Endothelial cell of hepatic sinusoid (primary cell): Measurements from ENCODE around the gene TMEM143.
"Not testable (repeated sequence)": the region's sequence is repeated elsewhere in the genome, so short reads cannot be mapped to it uniquely, and the experiment has no call there.

Source experiments
- in situ Hi-C: cut with HindIII; loops from 2 replicates; pipeline ENCODE4 v1.10.0; 2017; ENCODE audit warnings: low sequenced_read_pairs

Gene TMEM143

DNA sequence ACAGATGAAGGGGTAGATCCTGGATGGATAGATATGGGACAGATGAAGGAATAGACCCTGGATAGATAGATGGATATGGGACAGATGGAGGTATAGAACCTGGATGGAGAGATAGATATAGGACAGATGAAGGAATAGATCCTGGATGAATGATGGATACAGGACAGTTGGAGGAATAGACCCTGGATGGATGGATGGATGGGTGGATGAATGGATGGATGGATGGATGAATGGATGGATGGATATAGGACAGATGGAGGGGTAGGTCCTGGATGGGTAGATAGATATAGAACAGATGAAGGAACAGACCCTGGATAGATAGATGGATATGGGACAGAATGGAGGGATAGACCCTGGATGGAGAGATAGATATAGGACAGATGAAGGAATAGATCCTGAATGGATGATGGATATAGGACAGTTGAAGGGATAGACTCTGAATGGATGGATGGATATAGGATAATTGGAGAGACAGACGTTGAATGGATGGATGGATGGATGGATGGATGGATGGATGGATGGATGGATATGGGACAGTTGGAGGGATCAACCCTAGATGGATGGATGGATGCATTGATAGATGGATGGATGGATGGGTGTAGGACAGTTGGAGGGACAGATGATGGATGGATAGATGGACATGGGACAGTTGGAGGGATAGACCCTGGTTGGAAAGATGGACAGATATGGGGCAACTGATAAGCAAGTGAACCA, 61.7 kb downstream of the TMEM143 start:
- in situ Hi-C loops, result no loop called here

DNA sequence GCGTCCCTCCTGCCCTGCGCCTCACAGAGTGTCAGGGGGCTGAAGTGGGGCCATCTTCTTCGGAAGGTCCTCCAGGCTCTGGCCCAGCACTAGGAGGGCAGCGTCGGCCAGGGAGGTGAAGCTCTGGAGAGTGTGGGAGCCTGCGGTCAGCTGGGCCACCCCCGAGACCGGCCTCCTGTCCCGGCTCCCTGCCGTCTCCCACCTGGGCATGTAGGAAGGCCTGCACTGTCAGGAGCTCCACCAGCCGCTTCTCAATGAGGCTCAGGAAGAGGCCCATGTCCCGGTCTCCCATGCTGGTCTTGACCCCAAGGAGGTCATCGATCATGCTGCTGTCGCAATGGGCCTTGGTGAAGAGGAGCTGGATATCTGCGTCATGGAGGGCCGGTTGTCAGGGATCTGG, 65.8 kb downstream of the TMEM143 start:
- in situ Hi-C loops, result no loop called here

DNA sequence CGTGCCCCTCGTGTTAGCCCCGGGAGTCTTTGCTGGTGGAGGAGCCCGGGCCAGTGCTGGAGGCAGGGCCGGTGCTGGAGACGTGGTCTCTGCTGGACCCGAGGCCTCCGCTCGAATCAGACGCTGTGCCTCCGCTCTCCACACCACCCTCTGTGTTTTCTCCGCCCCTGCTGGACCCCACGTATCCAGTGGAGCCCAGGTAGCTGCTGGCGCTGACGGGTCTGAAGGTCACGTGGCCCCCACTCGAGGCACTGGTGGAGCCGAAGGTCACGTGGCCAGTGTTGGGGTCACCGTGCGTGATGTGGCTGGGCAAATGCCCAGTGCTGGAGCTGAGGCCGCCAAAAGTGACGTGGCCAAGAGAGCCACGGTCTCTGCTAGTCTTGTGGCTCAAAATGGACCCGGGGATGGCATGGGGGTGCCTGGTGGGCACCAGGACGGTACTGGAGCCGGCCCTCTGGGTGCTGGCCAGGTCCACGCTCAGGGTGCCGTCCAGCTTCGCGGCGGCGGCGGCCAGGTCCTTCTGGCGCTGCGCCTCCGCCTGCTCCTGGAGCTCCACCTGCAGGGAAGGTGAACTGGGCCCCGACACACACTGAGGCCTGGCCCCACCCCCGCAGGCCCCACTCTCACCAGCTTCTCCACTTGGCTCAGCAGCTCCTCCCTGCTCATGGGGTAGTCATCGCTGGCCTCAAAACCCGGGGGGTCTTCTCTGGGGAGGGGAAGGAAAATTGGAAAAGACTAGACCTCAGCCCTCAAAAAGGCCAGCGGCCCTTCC, 66.6 kb downstream of the TMEM143 start:
- in situ Hi-C loops, result no loop called here

- in situ Hi-C loops, result no loop called here
These were observed 68.3 kb downstream of the TMEM143 start for GRCh38 chr19:48295458-48295857.

- in situ Hi-C loops, result no loop called here
These were observed 70.9 kb downstream of the TMEM143 start for GRCh38 chr19:48292798-48293197.

GRCh38 chr19:48291489-48291815, 72.3 kb downstream of the TMEM143 start:
- in situ Hi-C loops, result not testable (repeated sequence)

DNA sequence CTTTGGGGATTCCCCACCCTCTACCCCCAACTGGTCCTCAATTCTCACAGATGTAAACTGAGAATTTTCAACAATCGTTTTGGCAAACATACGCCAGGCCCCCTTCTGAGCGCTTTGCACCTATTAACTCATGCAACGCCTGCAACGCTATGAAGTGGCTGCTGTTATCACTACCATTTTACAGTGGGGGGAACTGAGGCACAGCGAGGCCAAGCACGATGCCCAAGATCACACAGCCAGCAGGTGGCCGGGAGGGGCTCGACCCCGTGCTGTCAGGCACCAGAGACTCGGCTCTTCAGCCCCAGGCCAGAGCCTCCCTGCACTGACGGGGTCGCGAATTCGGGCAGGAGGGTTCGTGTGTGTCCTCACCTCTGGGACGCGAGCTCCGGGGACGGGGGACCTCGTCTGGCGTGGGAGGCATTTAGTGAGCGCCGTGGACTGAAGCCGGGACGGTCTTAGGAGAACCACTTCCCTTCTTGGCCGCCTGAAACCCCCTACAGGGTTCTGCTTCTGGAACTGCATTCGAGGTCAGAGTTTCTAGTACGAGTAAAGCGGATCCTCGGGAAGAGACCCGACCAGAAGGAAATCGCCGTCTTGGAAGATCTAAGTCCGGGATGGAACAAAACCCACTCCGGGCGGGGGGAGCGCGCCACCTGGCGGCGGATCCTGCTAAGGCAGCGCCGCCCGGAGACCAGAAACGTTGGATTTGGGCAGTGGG, 72.8 kb downstream of the TMEM143 start:
- in situ Hi-C loops, result no loop called here

- in situ Hi-C loops, result no loop called here
These were observed 73.4 kb downstream of the TMEM143 start for GRCh38 chr19:48290401-48290770.

- in situ Hi-C loops, result no loop called here
These were observed 76.0 kb downstream of the TMEM143 start for GRCh38 chr19:48287748-48288147.

DNA sequence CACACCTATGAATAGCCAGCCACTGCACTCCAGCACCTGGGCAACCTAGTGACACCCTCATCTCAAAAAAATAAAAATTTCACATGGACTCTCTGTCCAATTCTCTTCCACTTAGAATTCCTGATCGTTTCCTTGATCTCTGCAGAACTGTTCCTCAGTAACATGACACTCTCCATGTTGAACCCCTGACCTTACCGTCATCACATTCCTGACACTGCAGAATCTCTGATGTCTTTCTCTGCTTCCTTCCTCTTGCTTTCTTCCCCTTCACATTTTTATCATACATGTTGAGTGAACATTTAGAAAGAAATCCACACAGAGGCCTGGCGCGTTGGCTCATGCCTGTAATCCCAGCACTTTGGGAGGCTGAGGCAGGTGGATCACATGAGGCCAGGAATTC, 78.8 kb downstream of the TMEM143 start:
- in situ Hi-C loops, result no loop called here

DNA sequence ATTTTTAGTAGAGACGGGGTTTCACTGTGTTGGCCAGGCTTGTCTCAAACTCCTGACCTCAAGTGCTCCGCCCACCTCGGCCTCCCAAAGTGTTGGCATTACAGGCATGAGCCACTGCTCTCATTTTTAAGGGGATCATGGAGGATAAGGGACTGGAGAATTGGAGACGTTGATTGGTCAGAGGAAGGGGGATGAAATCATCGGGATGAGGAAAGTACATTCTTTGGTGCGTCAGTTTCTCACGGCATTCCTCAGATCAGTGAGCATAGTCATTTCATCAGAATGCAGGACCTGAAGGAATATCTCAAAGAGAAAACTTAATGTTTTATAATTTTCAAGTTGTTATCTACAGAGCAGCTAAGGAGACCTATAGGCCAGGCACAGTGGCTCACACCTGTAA, 79.8 kb downstream of the TMEM143 start:
- in situ Hi-C loops, result no loop called here
